NCI-H460 (cell line): ENCODE measurements around the gene MXD1. TPM values are rescaled to one million over a fixed set of nuclear protein-coding genes. Genes with fewer than 3 reads are reported as not detected.

Experiments used
- DNase-seq: peaks from one replicate; pipeline ENCODE4 v3.0.0-alpha.2; 2016; ENCODE audit warnings: low read depth; ENCODE audit errors: extremely low read depth
- small RNA-seq, 2 experiments: library from RNA; depleted of rRNA; stranded (forward); fragments of <200 nt; gene quantifications; one replicate each; pipeline ENCODE3, GENCODE V24; 2014
- total RNA-seq: library from RNA; depleted of rRNA; stranded (reverse); fragments of >200 nt; shearing (Covaris generic); gene quantifications from 2 replicates; pipeline ENCODE4 v1.2.3, GENCODE V29; 2014; rRNA removed

Gene MXD1
- total RNA-seq, 1 experiment from 2014 or later = 4.9 TPM

DNA sequence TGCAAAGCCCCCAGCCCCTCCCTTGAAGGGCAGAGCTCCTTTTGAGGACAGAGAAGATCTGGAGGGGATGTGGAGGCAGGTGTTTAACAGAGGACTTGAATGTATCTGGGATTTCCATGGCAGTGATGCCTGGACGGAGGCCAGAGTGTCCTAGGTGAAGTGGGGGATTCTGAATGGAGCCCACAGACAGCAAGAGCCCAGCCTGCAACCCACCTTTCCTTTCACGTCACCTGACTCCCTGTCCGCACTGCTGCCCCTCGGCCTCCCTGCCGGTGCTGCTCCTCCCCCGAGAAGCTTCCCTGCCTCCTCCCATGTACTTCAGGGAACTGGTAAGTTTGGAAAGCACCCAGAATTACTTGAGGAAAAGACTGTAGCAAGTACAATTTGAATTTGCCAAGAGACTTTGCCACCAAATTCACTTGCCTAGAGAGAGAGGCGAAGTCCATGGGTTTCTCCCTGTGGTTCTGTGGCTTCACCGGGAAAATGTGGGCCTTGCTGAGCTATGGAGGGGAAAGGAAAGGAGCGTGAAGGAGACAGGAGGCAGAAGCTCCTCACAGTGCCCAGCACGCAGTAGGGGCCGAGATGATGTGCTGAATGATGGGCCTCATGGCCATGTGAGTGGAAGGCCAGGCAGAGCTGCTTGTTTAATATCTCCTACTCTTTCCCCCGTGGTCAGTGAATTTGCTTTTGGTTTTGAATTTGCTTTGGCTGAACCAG, 60.4 kb downstream of the MXD1 start:
- no peak for DNase-seq

- DNase-seq = no peak
Measured at GRCh38 chr2:69975853-69976462, 61.0 kb downstream of the MXD1 start.

GRCh38 chr2:69977186-69977585, 62.3 kb downstream of the MXD1 start:
- DNase-seq = no peak

- no peak for DNase-seq
Measured at GRCh38 chr2:69977906-69978482, 63.1 kb downstream of the MXD1 start.

- DNase-seq = peak; percentile 6
Measured at GRCh38 chr2:69979902-69980807, 65.2 kb downstream of the MXD1 start.

- DNase-seq = no peak
Measured at GRCh38 chr2:69983392-69983966, 68.6 kb downstream of the MXD1 start.

GRCh38 chr2:69985216-69985615, 70.3 kb downstream of the MXD1 start:
- no peak for DNase-seq

- no peak for DNase-seq
Measured at GRCh38 chr2:69985688-69986087, 70.8 kb downstream of the MXD1 start.

GRCh38 chr2:69986691-69987090, 71.8 kb downstream of the MXD1 start:
- no peak for DNase-seq

GRCh38 chr2:69988086-69988635, 73.3 kb downstream of the MXD1 start:
- no peak for DNase-seq

DNA sequence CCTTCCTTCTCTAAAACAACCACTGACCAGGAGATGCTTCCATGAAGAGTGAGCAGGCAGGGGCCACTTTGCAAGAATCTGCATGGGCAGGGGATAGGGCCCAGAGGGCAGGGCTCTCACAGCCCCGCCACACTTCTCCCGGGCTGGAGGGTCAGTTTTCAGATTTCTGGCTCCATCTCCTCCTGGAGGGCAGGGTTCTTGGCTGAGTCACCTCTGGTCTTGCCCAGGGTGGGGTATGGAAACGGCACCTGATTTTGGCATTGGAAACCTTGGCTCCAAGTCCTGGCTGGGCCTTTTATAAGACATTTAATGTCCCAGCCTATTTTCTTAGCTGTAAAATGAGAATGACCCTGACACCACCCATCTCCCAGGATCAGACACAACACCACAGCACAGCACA, 74.1 kb downstream of the MXD1 start:
- DNase-seq = no peak

GRCh38 chr2:69989441-69990105, 74.7 kb downstream of the MXD1 start:
- DNase-seq = no peak

Small RNAs within 50 kb of the gene (small RNA-seq; reads per million reads assigned to genes)
- 0 reads per million in 2 experiments for gene RPL23AP92

Other genes with a start within 250 kb of the MXD1 start
- gene ANXA4, start 173.0 kb upstream of the MXD1 start, total RNA-seq = 28.1 and 34.6 TPM in 2 replicates
- gene GMCL1, start 85.4 kb upstream of the MXD1 start, total RNA-seq = 13.0 and 16.1 TPM in 2 replicates
- 73.0 and 73.7 TPM in 2 replicates for gene SNRNP27, start 21.2 kb upstream of the MXD1 start, total RNA-seq
- gene ASPRV1, start 46.5 kb downstream of the MXD1 start, total RNA-seq = 0.12 TPM in 1 of 2 replicates, not detected in the other
- 26.3 and 47.8 TPM in 2 replicates for gene PCBP1, start 172.4 kb downstream of the MXD1 start, total RNA-seq